CD4-positive, CD25-positive, alpha-beta regulatory T cell (primary cell): ENCODE results near the gene CD151. TPM values are rescaled to one million over a fixed set of nuclear protein-coding genes. Genes with fewer than 3 reads are reported as not detected.

Source experiments
- ATAC-seq, 2 donors: fragments of 150-1000 bp; cut with Tn5 transposase; one replicate each; pipeline ENCODE4 v1.10.0; 2021; ENCODE audit warnings: low read depth in 2 of 2, moderate number of reproducible peaks in 2 of 2, moderate library complexity in 1 of 2
- DNase-seq, 3 donors: peaks; one replicate each; pipeline versions ENCODE4 v3.0.0 to v3.0.0-alpha.2; 2012 to 2022; ENCODE audit warnings: mixed read lengths in 1 of 3
- H3K27ac ChIP-seq: one replicate; pipeline ENCODE4 v1.7.0; 2013; ENCODE audit warnings: mild to moderate bottlenecking, low read length; ENCODE audit not compliant: insufficient read depth, poor library complexity, severe bottlenecking
- H3K27me3 ChIP-seq: one replicate; pipeline ENCODE4 v1.7.0; 2013; ENCODE audit warnings: low read length; ENCODE audit not compliant: control insufficient read depth, insufficient read depth
- H3K36me3 ChIP-seq: one replicate; pipeline ENCODE4 v1.7.0; 2013; ENCODE audit warnings: mild to moderate bottlenecking, low read length, moderate library complexity; ENCODE audit not compliant: control insufficient read depth, insufficient read depth
- H3K4me1 ChIP-seq: 2 replicates; pipeline ENCODE4 v1.7.0; 2013; ENCODE audit warnings: mild to moderate bottlenecking, low read length; ENCODE audit not compliant: insufficient read depth, control insufficient read depth, poor library complexity, severe bottlenecking
- H3K4me3 ChIP-seq: one replicate; pipeline ENCODE4 v1.7.0; 2013; ENCODE audit warnings: low read depth, mild to moderate bottlenecking, low read length, moderate library complexity
- H3K9me3 ChIP-seq, 2 experiments: 1 replicate in 1 of 2; 2 replicates in 1 of 2; pipeline ENCODE4 v1.7.0; 2013; ENCODE audit warnings: low read length in 2 of 2, mild to moderate bottlenecking in 1 of 2, moderate library complexity in 1 of 2; ENCODE audit not compliant: control insufficient read depth in 2 of 2
- H3K27ac Mint-ChIP-seq, 3 donors: one replicate each; pipeline ENCODE4 v1.8.0; 2020 to 2022; ENCODE audit warnings: mild to moderate bottlenecking in 3 of 3, mixed read lengths in 3 of 3, moderate library complexity in 2 of 3
- H3K27me3 Mint-ChIP-seq: one replicate; pipeline ENCODE4 v1.8.0; 2022; ENCODE audit warnings: mild to moderate bottlenecking, mixed read lengths
- H3K36me3 Mint-ChIP-seq: one replicate; pipeline ENCODE4 v1.8.0; 2020; ENCODE audit warnings: mixed read lengths
- H3K4me1 Mint-ChIP-seq, 4 donors: one replicate each; pipeline ENCODE4 v1.8.0; 2020 to 2022; ENCODE audit warnings: mixed read lengths in 4 of 4, mild to moderate bottlenecking in 1 of 4
- H3K4me3 Mint-ChIP-seq, 4 donors: one replicate each; pipeline ENCODE4 v1.8.0; 2020 to 2022; ENCODE audit warnings: mild to moderate bottlenecking in 4 of 4, mixed read lengths in 4 of 4, moderate library complexity in 3 of 4
- H3K9me3 Mint-ChIP-seq, 7 donors: one replicate each; pipeline ENCODE4 v1.8.0; 2020 to 2022; ENCODE audit warnings: mixed read lengths in 7 of 7, mild to moderate bottlenecking in 3 of 7, moderate library complexity in 2 of 7
- polyA plus RNA-seq, 4 donors: library from polyadenylated mRNA; unstranded; fragments of 300-500 nt; fragmentation: Illumina TruSeq; gene quantifications; one replicate each; pipeline ENCODE4 v1.2.3, GENCODE V29; 2021
- total RNA-seq: library from RNA; stranded (reverse); gene quantifications from one replicate; pipeline ENCODE4 v1.2.3, GENCODE V29; 2022

Gene CD151
- total and polyA plus RNA-seq, 5 donors from 2014 or later, result 5.5 to 20.7 (median 11.9) TPM

- Histone ChIP-seq H3K27ac (no peak within 1 kb of the TSS), H3K4me1 (peaks cover 21% of the 10 kb centered on the region), H3K4me3 (no peak within 1 kb of the TSS), H3K36me3 (peaks cover 8% of the 10 kb centered on the region), H3K9me3 (no peaks in the 10 kb centered on the region), H3K27me3 (no peaks in the 10 kb centered on the region)
- Mint-ChIP-seq H3K4me1 (peaks cover 0 to 22% (median 3%) of the 10 kb centered on the region in 4 donors), H3K4me3 (peak within 1 kb of the TSS in 1 of 4 donors; percentile 68), H3K36me3 (no peaks in the 10 kb centered on the region), H3K27me3 (no peaks in the 10 kb centered on the region), H3K27ac (no peak within 1 kb of the TSS), H3K9me3 (no peaks in the 10 kb centered on the region)
- no peak for ATAC-seq
- peak in 1 of 3 donors; percentile 51 for DNase-seq
Observed at GRCh38 chr11:789943-790342, 42.8 kb upstream of the CD151 start, which contains the start of gene CEND1. CEND1 (minus strand) TSS chr11:790090; CDS start chr11:788576, 1,514 bp downstream.

GRCh38 chr11:790721-791564, 41.8 kb upstream of the CD151 start:
- Mint-ChIP-seq H3K27ac (no peak overlapping the region), H3K4me1 (peaks cover 0 to 19% (median 2%) of the 10 kb centered on the region in 4 donors), H3K9me3 (no peaks in the 10 kb centered on the region), H3K27me3 (no peaks in the 10 kb centered on the region), H3K4me3 (no peak overlapping the region), H3K36me3 (no peaks in the 10 kb centered on the region)
- Histone ChIP-seq H3K9me3 (no peaks in the 10 kb centered on the region), H3K4me1 (peaks cover 30% of the 10 kb centered on the region), H3K4me3 (no peak overlapping the region), H3K27me3 (no peaks in the 10 kb centered on the region), H3K27ac (no peak overlapping the region), H3K36me3 (peaks cover 8% of the 10 kb centered on the region)
- DNase-seq, result no peak
- ATAC-seq, result no peak

- Mint-ChIP-seq H3K27ac (no peak overlapping the region), H3K36me3 (no peaks in the 10 kb centered on the region), H3K27me3 (no peaks in the 10 kb centered on the region), H3K4me3 (no peak overlapping the region), H3K4me1 (peaks cover 0 to 25% (median 0%) of the 10 kb centered on the region in 4 donors), H3K9me3 (no peaks in the 10 kb centered on the region)
- no peak overlapping the region for H3K27ac ChIP-seq
- DNase-seq (no peak), ATAC-seq (no peak)
- peaks cover 8% of the 10 kb centered on the region for H3K36me3 ChIP-seq
- no peaks in the 10 kb centered on the region for H3K9me3 ChIP-seq
- no peak overlapping the region for H3K4me3 ChIP-seq
- no peaks in the 10 kb centered on the region for H3K27me3 ChIP-seq
- peaks cover 38% of the 10 kb centered on the region for H3K4me1 ChIP-seq
Observed at GRCh38 chr11:791658-792534, 40.9 kb upstream of the CD151 start.

GRCh38 chr11:792535-792821, 40.3 kb upstream of the CD151 start:
- no peaks in the 10 kb centered on the region for H3K9me3 Mint-ChIP-seq
- Histone ChIP-seq H3K4me1 (peaks cover 44% of the 10 kb centered on the region), H3K27ac (no peak overlapping the region), H3K9me3 (no peaks in the 10 kb centered on the region), H3K36me3 (peaks cover 8% of the 10 kb centered on the region), H3K4me3 (no peak overlapping the region), H3K27me3 (no peaks in the 10 kb centered on the region)
- DNase-seq (no peak), ATAC-seq (no peak)
- H3K27me3 Mint-ChIP-seq, result no peaks in the 10 kb centered on the region
- H3K4me3 Mint-ChIP-seq, result no peak overlapping the region
- H3K4me1 Mint-ChIP-seq, result peaks cover 0 to 30% (median 3%) of the 10 kb centered on the region in 4 donors
- no peak overlapping the region for H3K27ac Mint-ChIP-seq
- no peaks in the 10 kb centered on the region for H3K36me3 Mint-ChIP-seq

GRCh38 chr11:792873-793272, 39.9 kb upstream of the CD151 start:
- no peak overlapping the region for H3K4me3 Mint-ChIP-seq

GRCh38 chr11:793556-793955, 39.2 kb upstream of the CD151 start:
- H3K27ac Mint-ChIP-seq, result no peak overlapping the region
- H3K4me3 ChIP-seq, result no peak overlapping the region
- H3K9me3 ChIP-seq, result no peaks in the 10 kb centered on the region
- H3K36me3 Mint-ChIP-seq, result no peaks in the 10 kb centered on the region
- no peak for DNase-seq
- no peak overlapping the region for H3K27ac ChIP-seq
- no peaks in the 10 kb centered on the region for H3K9me3 Mint-ChIP-seq
- no peak for ATAC-seq
- H3K36me3 ChIP-seq, result peaks cover 8% of the 10 kb centered on the region
- peak overlapping the region in 2 of 4 donors; percentile 9 to 56 for H3K4me3 Mint-ChIP-seq
- peaks cover 41% of the 10 kb centered on the region for H3K4me1 ChIP-seq
- no peaks in the 10 kb centered on the region for H3K27me3 Mint-ChIP-seq
- H3K4me1 Mint-ChIP-seq, result peaks cover 0 to 22% (median 3%) of the 10 kb centered on the region in 4 donors
- H3K27me3 ChIP-seq, result no peaks in the 10 kb centered on the region

More at GRCh38 chr11:792873-793272, 39.9 kb upstream of the CD151 start:
- Mint-ChIP-seq H3K27me3 (no peaks in the 10 kb centered on the region), H3K9me3 (no peaks in the 10 kb centered on the region), H3K36me3 (no peaks in the 10 kb centered on the region), H3K27ac (peak overlapping the region in 1 of 3 donors; percentile 43), H3K4me1 (peaks cover 0 to 28% (median 3%) of the 10 kb centered on the region in 4 donors)
- DNase-seq (no peak), ATAC-seq (no peak)
- no peak overlapping the region for H3K27ac ChIP-seq
- H3K27me3 ChIP-seq, result no peaks in the 10 kb centered on the region
- peaks cover 8% of the 10 kb centered on the region for H3K36me3 ChIP-seq
- H3K9me3 ChIP-seq, result no peaks in the 10 kb centered on the region
- H3K4me1 ChIP-seq, result peaks cover 43% of the 10 kb centered on the region
- no peak overlapping the region for H3K4me3 ChIP-seq

- ATAC-seq (no peak), DNase-seq (no peak)
- Mint-ChIP-seq H3K4me1 (peaks cover 0 to 19% (median 3%) of the 10 kb centered on the region in 4 donors), H3K27me3 (no peaks in the 10 kb centered on the region), H3K36me3 (no peaks in the 10 kb centered on the region), H3K27ac (no peak overlapping the region), H3K4me3 (peak overlapping the region; percentile 50 to 87 (median 57)), H3K9me3 (no peaks in the 10 kb centered on the region)
- no peak overlapping the region for H3K4me3 ChIP-seq
- H3K4me1 ChIP-seq, result peaks cover 44% of the 10 kb centered on the region
- no peaks in the 10 kb centered on the region for H3K9me3 ChIP-seq
- H3K27me3 ChIP-seq, result no peaks in the 10 kb centered on the region
- peaks cover 8% of the 10 kb centered on the region for H3K36me3 ChIP-seq
- no peak overlapping the region for H3K27ac ChIP-seq
Observed at GRCh38 chr11:794013-794765, 38.6 kb upstream of the CD151 start.
